Subcutaneous adipose tissue (tissue), 4 donors: ENCODE results near the gene KCNB1. TPM values are rescaled to one million over a fixed set of nuclear protein-coding genes. Genes with fewer than 3 reads are reported as not detected.

ENCODE experiments used
- CTCF ChIP-seq: fragments of 450-650 bp; IDR thresholded peaks from one replicate; pipeline ENCODE4 v1.5.1; 2016; ENCODE audit warnings: low read depth, mild to moderate bottlenecking, control low read depth, antibody characterized with exemption, moderate library complexity
- total RNA-seq, 4 donors: library from RNA; depleted of rRNA; stranded (reverse); fragments of >200 nt; gene quantifications; one replicate each; pipeline ENCODE4 v1.1.0, GENCODE V29; 2016

Gene KCNB1
- total RNA-seq, 4 donors from 2014 or later, result 8.7 to 24.5 (median 17.7) TPM

GRCh38 chr20:49339123-49339522 is 143.3 kb downstream of the KCNB1 start:
- TF ChIP-seq CTCF, result no peak

- TF ChIP-seq CTCF, result no peak
Measured at GRCh38 chr20:49338061-49338460, 144.4 kb downstream of the KCNB1 start.

- no peak for TF ChIP-seq CTCF
Measured at GRCh38 chr20:49337357-49337756, 145.1 kb downstream of the KCNB1 start.

GRCh38 chr20:49336786-49337185 is 145.7 kb downstream of the KCNB1 start:
- no peak for TF ChIP-seq CTCF

- TF ChIP-seq CTCF, result no peak
Measured at GRCh38 chr20:49335476-49335875, 147.0 kb downstream of the KCNB1 start.

- no peak for TF ChIP-seq CTCF
Measured at GRCh38 chr20:49330701-49331615, 151.5 kb downstream of the KCNB1 start.

- TF ChIP-seq CTCF, result no peak
Measured at GRCh38 chr20:49328790-49329189, 153.7 kb downstream of the KCNB1 start.
